GM12865 (cell line): ENCODE measurements around the gene FAM83F.

Experiments
- DNase-seq: peaks from one replicate; pipeline ENCODE4 v3.0.0; 2010; ENCODE audit warnings: low read depth
- H3K4me3 ChIP-seq: 2 replicates; pipeline ENCODE4 v1.5.1; 2011; ENCODE audit warnings: mild to moderate bottlenecking, low read depth, low read length, control low read depth
- CTCF ChIP-seq: IDR thresholded peaks from 2 replicates; pipeline ENCODE4 v1.5.1; 2011; ENCODE audit warnings: low read length, control low read depth, low read depth, inconsistent platforms; ENCODE audit not compliant: insufficient read depth; ENCODE audit errors: missing control alignments

The FAM83F gene

DNA sequence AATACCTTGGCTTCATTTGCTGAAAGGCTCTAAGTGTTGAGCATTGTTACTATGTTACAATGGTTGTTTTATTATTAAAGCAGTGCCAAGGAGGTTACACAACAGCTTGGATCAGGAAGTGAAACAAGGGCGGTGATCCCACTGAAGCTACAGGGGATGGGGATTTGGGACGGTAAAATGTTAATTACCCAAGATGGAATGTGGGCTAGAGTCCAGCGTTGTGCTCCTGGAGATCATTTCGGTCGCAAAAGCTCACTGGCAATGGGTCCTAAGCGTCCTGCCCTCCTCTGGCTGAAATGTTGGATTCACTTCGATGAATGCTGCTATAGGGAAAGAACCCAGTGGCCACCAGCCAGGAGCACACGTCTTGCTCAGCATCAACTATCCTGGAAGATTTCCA lies 48.3 kb downstream of the FAM83F start:
- TF ChIP-seq CTCF, result no peak
- no peak for DNase-seq
- H3K4me3 ChIP-seq, result no peak overlapping the region

DNA sequence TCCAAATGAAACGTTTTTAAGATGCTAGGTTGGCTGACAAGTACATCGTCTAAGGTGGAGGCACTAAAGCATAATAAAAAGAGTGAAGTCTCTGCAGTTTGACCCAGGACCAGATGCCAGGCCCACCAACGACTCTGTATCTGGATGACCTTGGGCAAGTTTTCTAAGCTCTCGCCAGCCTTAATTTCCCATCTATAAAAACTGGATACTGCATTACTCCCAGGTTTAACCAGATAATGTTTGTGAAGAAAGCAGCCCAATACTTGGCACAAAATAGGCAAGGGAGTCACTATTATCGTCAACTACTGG lies 49.0 kb downstream of the FAM83F start:
- DNase-seq, result no peak
- TF ChIP-seq CTCF, result no peak

DNA sequence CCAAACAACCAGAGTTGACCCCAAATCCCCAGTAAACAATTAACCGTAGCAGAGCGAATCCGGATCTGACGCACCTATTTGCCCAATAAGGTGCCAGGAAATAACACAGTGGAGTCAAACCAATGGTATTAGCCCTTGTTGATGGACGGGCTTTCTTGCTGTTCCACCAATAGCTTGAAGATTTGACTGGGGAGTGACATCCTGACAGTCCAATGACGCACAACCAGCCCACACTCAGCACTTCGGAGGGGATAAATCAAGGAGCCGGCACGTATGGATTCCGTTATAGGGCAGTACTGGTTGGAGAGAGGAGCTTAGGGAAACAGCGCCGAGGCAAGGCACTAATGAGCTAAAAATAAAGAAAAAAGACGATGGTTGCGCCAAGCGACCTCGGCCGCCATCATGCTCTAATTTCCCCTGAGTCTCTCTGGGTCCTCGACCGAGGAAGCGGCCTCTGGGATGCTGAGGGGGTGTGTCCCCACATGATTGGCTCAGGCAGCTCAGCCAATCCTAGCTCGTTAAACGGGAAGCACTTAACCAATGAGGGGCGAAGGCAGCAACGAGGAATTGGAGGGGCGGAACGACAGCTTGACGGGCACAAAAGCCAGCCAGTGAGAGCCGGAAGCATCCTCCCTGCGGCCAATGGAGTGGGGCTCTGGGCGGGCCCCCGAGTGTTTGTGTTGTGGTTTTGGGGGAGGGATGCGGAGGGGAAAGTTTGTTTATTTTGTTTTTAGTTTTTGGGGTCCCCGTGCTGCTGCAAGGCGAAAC lies 49.5 kb downstream of the FAM83F start:
- DNase-seq, result peak; percentile 100
- no peak for TF ChIP-seq CTCF
- H3K4me3 ChIP-seq, result peak overlapping the region; percentile 87

More for the DNA sequence above, 49.0 kb downstream of the FAM83F start:
- H3K4me3 ChIP-seq, result peak overlapping the region; percentile 70

DNA sequence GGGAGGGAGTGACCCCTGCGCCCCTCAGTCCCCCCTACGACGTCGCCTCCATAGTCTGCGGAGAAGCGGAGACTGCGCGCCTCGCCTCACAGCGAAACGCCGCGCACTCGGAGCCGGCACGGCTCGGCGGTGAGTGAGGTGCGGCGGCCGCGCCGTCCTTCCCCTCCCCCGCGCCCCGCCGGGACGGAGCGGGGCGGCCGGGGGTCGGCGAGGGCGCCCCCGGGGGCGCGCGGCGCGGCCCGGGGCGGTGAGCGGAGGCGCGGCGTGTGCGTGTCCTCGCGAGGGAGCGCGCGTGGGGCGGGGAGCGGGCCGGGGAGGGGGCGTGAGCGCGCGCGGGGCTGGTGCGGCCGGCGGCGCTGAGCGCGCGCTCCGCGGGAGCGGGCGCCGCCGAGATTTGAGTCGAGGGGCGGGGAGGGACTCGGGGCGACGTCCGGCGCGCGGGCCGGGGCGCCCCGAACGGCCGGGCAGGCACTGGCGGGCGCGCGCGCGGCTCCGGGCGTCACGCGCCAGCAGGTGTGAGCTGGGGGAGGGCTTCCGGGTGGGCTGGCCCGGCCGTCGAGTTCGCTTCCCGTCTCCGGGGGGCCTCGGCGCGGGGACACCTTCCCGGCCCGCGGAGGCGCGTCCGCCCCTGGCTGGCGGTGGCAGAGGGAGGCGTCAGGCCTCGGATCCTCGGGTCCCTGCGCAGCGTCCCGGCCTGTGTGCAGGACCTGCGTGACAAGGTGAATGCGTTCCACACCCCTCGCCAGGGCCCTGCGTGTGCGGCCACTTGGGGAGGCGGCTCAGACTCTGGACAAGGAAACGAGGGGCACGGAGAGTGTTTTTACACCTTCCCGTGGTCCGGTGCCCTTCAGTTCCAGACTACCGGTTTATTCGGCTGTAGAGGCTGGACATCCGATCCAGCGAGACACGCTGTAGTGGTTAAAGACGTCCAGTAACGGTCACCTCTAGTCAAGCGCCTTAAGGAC lies 50.4 kb downstream of the FAM83F start:
- TF ChIP-seq CTCF, result no peak
- peak; percentile 82 for DNase-seq
- H3K4me3 ChIP-seq, result peak overlapping the region; percentile 87

DNA sequence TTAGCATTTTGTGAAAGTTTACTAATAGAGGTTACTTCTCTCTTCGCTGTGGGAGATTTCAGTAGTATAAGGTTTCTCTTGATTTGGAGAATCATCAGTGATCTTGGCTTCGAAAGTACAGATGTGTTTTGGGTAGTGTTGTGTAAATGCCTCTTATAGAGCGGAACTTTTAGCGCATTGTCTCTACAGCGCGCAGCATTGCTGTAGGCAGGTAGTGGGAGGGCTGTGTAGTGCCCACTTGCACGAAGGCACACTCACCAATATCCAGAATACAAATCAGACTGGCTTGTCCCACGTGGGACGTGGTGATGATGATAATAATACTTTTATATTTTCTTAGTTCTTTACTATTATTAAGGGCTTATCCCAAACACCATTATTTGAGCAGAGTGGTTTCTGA lies 51.4 kb downstream of the FAM83F start:
- DNase-seq, result no peak
- H3K4me3 ChIP-seq, result no peak overlapping the region
- no peak for TF ChIP-seq CTCF

GRCh38 chr22:40050258-40050657 lies 55.5 kb downstream of the FAM83F start:
- peak; percentile 90 for DNase-seq
- TF ChIP-seq CTCF, result no peak
- 0 out of 2 replicates have a peak overlapping the region, but pooled peaks have one; percentile 7 for H3K4me3 ChIP-seq
